AG08396 (cell line): Measurements from ENCODE around the gene GPATCH3.
"Not testable (repeated sequence)": the region's sequence is repeated elsewhere in the genome, so short reads cannot be mapped to it uniquely, and the experiment has no call there.

Experiments used
- DNase-seq: peaks from one replicate; pipeline ENCODE4 v3.0.0; 2012; ENCODE audit warnings: low spot score, mixed read lengths

Gene GPATCH3

GRCh38 chr1:26913389-26913753, 13.1 kb upstream of the GPATCH3 start:
- no peak for DNase-seq

- no peak for DNase-seq
Measured at GRCh38 chr1:26912147-26912490, 11.9 kb upstream of the GPATCH3 start.

DNA sequence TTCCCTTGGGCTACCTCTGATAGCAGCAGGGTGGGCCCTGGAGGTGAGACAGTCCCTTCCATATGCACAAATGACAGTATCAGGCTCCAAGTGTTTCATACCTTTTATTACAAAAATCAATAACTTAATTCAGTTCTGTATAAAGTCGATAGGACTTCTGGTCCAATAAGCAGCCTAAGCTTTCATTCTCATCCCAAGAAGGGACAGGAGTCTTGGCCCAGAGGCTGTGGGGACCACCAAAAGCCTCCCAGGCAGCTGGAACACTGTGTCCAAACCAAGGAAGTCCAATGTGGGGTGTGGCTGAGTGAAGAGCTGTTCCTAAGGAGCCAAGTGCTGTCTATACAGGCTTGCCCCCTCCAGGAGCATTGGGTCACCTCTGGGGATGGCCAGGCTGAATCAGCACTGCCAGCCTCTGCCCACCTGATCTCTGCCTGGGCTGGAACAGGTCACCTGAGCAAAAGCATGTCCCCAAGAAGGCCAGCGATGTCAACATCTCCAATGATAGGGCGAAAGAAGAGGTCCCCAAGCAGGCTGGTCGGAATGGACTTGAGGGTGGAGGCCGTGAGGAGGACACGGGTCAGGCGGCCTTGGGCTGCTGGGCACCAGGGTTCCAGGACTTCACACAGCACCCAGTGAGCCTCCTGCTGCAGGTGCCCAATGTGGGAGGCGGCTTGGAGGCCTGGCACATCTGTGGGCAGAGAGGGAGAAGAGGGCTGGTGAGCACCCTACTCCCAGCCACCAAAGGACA, 11.3 kb upstream of the GPATCH3 start:
- no peak for DNase-seq

DNA sequence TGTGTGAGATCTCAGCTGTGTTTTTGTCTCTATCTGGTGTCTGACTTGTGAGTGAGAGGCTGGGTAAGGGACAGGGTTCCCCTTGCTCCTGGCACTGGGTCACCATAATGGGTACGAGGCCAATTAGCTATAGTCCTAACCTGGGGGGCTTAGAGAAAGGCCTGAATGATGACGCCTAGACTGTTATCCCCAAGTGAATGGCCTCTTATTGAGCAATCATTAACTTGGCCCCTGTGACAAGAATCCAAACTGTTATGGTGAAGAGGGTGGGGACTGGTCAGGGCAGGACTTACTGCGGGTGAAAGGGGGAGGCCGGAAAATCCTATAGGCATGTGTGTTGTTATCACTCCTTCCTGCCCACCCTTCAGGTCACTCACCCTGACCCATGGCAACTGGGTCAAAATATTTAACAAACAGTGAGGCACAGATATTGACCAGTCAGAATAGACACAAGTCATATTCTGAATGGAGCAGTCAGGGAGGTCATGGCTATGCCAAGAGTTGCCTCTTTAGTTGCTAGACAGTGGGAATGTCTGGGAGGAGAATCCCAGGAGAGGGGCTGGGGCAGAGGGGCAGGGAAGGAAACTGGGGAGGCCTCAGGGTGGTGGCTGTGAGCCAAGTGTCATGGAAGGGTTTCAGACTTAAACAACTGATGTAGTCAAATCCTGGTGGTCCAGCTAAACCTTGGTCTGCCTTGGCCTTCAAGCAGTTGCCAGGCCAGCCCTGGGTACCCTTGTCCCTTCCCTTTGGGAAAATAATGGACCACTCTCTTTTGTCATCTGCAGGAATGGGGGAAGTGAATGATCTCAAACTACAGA, 10.3 kb upstream of the GPATCH3 start:
- DNase-seq = no peak

GRCh38 chr1:26909951-26910342, 9.7 kb upstream of the GPATCH3 start:
- no peak for DNase-seq

- DNase-seq = peak; percentile 87
Measured at GRCh38 chr1:26907071-26907917, 7.0 kb upstream of the GPATCH3 start.

DNA sequence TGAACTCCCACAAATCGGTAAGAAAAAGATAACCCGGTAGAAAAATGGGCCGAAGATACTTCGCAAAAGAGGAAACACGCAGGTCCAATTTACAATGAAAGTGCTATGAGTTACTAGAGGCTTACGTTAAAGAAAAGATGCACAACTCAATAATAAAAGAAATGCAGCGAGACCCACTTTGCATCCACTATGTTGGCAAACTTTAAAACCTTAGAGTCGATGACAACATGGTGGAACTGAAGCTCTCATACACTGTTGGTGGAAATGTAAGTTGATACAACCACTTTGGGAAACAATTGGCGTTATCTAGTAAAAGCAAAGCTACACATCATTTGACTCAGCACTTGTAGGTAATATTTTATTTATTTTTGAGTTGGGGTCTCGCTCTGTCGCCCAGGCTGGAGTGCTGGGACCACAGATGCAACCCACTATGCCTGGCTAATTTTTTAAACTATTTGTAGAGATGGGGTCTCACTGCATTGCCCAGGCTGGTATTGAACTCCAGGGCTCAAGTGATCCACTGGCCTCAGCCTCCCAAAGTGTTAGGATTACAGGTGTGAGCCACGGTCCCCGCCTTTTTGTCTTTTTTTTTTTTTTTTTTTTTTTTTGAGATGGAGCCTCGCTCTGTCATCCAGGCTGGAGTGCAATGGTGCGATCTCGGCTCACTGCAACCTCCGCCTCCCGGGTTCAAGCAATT, 696 bp upstream of the GPATCH3 start:
- no peak for DNase-seq

GRCh38 chr1:26897351-26897750, 2.9 kb downstream of the GPATCH3 start:
- no peak for DNase-seq

DNA sequence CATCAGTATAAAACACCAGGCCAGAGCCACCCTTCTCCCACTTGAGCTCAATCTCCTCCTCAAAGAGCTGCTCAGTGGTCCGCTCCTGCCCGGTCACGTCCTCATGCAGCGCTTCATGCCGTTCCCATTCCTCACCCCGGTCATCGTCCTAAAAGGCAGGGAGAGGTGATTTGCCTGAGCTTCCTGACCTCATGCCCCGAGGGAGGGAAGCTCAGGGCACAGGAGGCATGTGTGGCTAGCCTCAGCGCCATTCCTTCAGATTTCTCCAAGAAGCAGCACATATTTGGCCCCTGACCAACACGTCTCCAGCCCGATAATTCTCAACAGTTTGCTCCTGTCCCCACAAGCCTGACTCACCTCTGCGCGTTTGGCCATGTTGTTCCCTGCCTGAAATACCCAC, 6.0 kb downstream of the GPATCH3 start:
- no peak for DNase-seq

- DNase-seq = no peak
Measured at GRCh38 chr1:26890467-26890796, 9.8 kb downstream of the GPATCH3 start.

DNA sequence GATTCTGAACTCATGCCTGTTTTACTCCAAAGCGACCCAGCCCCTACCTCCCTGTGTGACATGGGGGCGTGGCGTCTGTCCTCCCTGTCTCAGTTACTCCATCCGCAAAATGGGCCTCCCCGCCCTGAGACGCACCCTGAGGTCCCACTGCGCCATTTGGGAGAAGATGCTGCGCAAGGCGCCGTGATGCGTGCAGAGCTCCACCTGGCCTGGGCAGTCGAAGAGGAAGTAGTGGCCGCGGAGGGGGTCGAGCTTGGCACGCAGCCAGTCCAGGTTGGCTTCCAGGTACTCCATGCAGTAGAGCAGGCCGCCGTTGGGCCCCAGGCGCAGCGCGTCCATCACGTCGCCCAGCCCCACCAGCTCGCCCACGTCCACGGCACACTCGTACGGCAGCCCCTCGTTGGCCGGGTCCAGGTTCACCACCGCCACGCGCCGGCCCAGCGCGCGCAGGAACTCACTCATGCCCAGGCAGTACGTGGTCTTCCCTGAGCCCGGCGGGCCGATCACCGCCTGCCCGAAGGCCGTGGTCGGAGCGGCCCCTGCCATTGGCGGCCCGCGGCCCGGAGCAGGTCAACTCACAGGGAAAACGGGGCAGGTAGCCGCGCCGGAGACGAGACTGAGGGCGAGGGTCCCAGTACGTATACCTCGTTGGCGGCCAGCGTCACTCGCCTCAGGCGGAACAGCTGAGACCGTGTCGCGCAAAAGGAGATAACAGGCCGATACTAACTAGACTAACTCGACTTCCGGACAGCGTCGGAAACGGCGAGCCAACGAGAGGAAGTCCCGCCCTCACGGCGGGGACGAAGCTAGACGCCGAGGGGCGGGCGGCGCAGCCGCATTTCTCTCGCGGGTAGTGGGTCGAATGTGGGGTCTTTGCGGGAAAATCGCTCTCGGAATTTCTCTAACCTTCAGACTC, 10.5 kb downstream of the GPATCH3 start, which contains the start of gene GPN2:
GPN2 (minus strand) TSS at position 733 of the 916 bp plus-strand sequence; CDS start at position 546, 187 bp downstream.
- peak; percentile 89 for DNase-seq

- DNase-seq = no peak
Measured at GRCh38 chr1:26888231-26888630, 12.0 kb downstream of the GPATCH3 start.

DNA sequence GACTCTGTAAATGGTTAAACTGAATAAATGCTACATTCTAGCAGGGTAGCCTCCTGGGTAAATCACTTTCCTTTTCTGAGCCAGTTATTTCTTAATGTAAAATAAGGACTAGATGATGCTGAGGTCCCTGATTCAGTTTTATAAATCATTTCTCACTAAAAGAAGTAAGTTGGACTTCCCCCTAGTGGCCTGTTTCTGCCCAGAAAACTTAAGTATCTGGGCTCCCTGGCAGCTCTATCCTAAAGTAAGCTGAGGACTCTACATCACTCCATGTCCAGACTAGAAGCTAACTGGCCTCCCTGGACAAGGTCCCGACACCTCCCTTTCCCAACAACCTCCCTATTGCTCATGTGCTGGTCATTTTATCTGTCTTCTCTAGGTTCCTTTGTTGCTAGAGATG, 13.1 kb downstream of the GPATCH3 start:
- peak; percentile 42 for DNase-seq

DNA sequence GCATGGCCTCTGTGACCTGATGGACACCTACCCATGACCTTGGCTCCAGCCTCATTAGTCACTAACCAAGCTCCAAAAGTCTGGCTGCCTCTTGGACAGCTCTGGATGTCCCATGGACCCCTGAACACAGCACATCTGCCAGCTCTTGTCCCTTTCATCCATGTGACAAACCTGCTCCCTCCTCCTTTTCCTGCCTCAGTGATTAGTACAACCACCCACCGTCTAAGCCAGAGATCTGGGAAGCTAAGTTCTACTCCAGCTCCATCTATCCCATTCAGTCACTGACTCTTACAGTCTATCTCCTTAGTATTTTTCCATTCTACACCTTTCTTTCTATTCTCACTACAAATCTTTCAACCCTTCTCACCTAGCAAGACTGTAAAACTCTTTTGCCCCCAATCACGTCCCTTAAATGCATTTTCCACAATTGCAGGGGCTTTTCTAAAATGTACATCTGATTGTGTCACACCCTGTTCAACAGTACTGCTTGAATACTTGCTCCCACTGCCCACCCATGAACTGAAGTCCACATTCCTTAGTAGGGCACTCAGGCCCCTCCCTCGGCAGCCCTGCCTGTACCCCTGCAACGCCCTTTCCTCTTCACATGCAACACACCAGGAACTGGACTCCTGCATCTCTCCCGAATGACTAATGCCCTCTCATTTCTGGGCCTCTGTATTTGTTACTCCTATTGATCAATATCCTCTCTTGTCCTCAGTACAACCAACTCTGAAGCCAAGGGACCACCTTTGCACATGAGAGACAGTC, 17.4 kb downstream of the GPATCH3 start:
- DNase-seq = no peak

DNA sequence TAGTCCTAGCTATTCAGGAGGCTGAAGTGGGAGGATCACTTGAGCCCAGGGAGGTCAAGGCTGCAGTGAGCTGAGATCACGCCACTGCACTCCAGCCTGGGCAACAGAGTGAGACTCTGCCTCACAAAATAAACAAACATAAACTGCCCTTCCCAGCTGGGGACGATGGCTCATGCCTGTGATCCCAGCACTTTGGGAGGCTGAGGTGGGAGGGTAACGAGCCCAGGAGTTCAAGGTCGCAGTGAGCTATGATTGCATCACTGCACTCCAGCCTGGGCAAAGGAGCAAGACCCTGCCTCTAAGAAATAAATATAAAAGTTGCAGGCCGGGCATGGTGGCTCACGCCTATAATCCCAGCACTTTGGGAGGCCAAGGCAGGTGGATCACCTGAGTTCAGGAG, 18.7 kb downstream of the GPATCH3 start:
- DNase-seq = not testable (repeated sequence)

DNA sequence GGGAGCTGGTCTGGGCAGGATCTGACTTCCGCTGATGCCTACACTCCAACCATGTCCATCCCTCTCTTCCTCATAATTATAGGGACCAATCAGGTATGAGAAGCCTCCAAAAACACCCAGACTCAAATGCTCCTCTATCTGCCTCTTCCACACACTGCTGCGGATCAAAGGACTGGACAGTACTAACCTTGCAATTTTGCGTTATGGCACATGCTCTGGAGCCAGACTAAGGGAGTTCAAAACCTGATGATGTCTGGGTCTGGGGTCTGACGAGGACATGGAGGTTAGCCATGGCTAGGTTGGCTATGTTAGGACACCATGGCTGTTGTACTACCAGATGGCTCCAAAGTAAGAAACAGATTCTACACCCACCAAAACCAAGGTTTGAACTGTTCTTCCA, 20.5 kb downstream of the GPATCH3 start:
- DNase-seq = no peak

DNA sequence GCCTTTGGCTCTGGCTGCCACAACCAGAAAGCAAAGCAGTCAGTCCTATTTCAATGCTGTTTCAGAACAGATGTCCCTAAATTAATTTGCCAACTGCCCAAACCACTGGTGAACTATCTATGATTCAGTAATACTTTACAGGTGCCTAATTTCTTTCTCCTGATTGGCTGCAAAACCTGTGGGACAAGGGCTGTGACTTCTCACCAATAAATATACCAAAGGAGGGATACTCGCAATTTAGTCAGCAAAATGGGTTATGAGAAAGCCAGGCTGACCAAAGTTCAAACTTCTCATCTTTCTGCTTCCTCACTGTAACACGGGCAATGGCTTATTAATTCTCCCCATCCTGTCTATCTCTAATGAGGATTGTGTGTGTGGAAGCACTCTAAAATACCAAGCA, 22.9 kb downstream of the GPATCH3 start:
- DNase-seq = no peak

- DNase-seq = no peak
Measured at GRCh38 chr1:26874896-26875295, 25.4 kb downstream of the GPATCH3 start.

GRCh38 chr1:26873097-26873496, 27.2 kb downstream of the GPATCH3 start:
- not testable (repeated sequence) for DNase-seq
